Astrocyte (in vitro differentiated cells and primary cell): Measurements from ENCODE around the gene NOLC1. TPM values are rescaled to one million over a fixed set of nuclear protein-coding genes. Genes with fewer than 3 reads are reported as not detected.

Experiments used
- DNase-seq: peaks from one replicate; pipeline ENCODE4 v3.0.0-alpha.2; 2010; ENCODE audit warnings: low read depth
- FAIRE-seq: peaks from 2 replicates; lab custom pipeline; 2011; peaks lifted over from hg19 to GRCh38; lab: Jason Lieb, UNC
- H2AFZ ChIP-seq: 2 replicates; pipeline ENCODE4 v1.6.0; 2012; ENCODE audit warnings: low read depth, low read length, inconsistent platforms
- H3K27ac ChIP-seq: 2 replicates; pipeline ENCODE4 v1.5.1; 2011; ENCODE audit warnings: low read depth, low read length, inconsistent platforms
- H3K27me3 ChIP-seq: 2 replicates; pipeline ENCODE4 v1.6.0; 2011; ENCODE audit warnings: low read length, inconsistent platforms; ENCODE audit not compliant: insufficient read depth
- H3K36me3 ChIP-seq: 2 replicates; pipeline ENCODE4 v1.5.1; 2011; ENCODE audit warnings: low read length, inconsistent platforms; ENCODE audit not compliant: insufficient read depth
- H3K4me1 ChIP-seq: 2 replicates; pipeline ENCODE4 v1.5.1; 2011; ENCODE audit warnings: low read length, inconsistent platforms; ENCODE audit not compliant: insufficient read depth
- H3K4me2 ChIP-seq: 2 replicates; pipeline ENCODE4 v1.6.0; 2012; ENCODE audit warnings: low read length, inconsistent platforms
- H3K4me3 ChIP-seq: 2 replicates; pipeline ENCODE4 v1.5.1; 2011; ENCODE audit warnings: low read depth, mild to moderate bottlenecking, low read length, inconsistent platforms; ENCODE audit not compliant: insufficient read depth
- H3K79me2 ChIP-seq: 2 replicates; pipeline ENCODE4 v1.6.0; 2012; ENCODE audit warnings: mild to moderate bottlenecking, low read length, inconsistent platforms; ENCODE audit not compliant: insufficient read depth
- H3K9ac ChIP-seq: 2 replicates; pipeline ENCODE4 v1.6.0; 2012; ENCODE audit warnings: mild to moderate bottlenecking, low read length, inconsistent platforms
- H3K9me3 ChIP-seq: 2 replicates; pipeline ENCODE4 v1.5.1; 2012; ENCODE audit warnings: low read depth, mild to moderate bottlenecking, low read length, inconsistent platforms; ENCODE audit not compliant: insufficient read depth
- H4K20me1 ChIP-seq: 2 replicates; pipeline ENCODE4 v1.6.0; 2012; ENCODE audit warnings: low read length, inconsistent platforms; ENCODE audit not compliant: insufficient read depth
- H3K27ac Mint-ChIP-seq: one replicate; pipeline ENCODE4 v1.8.0; 2021; ENCODE audit warnings: mild to moderate bottlenecking, mixed read lengths; ENCODE audit not compliant: unreplicated experiment
- H3K27me3 Mint-ChIP-seq: one replicate; pipeline ENCODE4 v1.8.0; 2021; ENCODE audit warnings: low read depth, mixed read lengths; ENCODE audit not compliant: unreplicated experiment
- H3K36me3 Mint-ChIP-seq: one replicate; pipeline ENCODE4 v1.8.0; 2021; ENCODE audit warnings: low read depth, mixed read lengths; ENCODE audit not compliant: unreplicated experiment
- H3K4me1 Mint-ChIP-seq: one replicate; pipeline ENCODE4 v1.8.0; 2021; ENCODE audit warnings: low read depth, mixed read lengths; ENCODE audit not compliant: unreplicated experiment
- H3K4me3 Mint-ChIP-seq: one replicate; pipeline ENCODE4 v1.8.0; 2021; ENCODE audit warnings: mild to moderate bottlenecking, moderate library complexity, mixed read lengths; ENCODE audit not compliant: unreplicated experiment
- H3K9me3 Mint-ChIP-seq: one replicate; pipeline ENCODE4 v1.8.0; 2021; ENCODE audit warnings: mild to moderate bottlenecking, mixed read lengths; ENCODE audit not compliant: unreplicated experiment
- EZH2 ChIP-seq: IDR thresholded peaks from 2 replicates; pipeline ENCODE4 v1.6.1; 2012; ENCODE audit warnings: mild to moderate bottlenecking, low read length, inconsistent platforms; ENCODE audit not compliant: insufficient read depth
- total RNA-seq: library from RNA; stranded (reverse); gene quantifications from 2 replicates; pipeline ENCODE4 v1.2.1, GENCODE V29; 2021
- TF ChIP-seq, protein P1 (sequence below): IDR thresholded peaks from 2 replicates; pipeline ENCODE4 v1.5.1; 2011; ENCODE audit warnings: low read depth, mild to moderate bottlenecking, inconsistent platforms, low read length, moderate library complexity; ENCODE audit not compliant: insufficient read depth

The NOLC1 gene
- total RNA-seq, 1 donor from 2014 or later: 92.9 TPM

DNA sequence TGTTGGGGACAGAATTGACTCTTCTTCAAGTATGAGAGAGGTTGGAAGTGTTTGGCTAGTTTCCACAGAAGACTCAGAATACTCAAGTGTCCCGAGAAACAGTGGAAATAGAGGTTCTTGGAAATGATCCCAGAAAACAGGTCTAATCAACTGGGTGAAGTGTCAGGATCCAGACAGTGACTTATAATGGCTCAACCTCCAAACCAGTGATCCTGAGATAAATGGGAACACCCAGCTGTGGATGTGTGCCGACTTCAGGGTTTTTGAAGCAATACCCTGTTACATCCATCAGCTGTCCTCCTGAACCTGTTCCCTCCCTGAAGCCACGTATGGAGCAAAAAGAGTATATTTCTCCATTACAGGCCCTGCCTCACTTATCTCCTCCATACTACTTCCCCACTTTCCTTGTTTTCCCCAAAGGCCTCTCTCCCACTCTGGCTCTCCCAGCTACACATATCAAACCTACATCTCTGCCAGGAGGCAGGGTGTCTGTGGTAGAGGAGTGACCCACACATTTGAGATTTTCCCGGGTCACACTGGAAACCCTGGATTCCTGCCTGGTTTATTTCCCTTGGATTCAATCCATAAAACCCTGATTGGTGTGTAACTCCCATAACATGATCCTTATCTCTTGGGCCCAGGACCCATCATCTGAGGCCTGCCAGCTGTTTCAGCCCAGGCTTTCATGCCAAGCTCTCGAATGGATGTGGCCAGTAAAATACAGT is 56.3 kb downstream of the NOLC1 start:
- Histone ChIP-seq H3K4me2 (no peak overlapping the region), H4K20me1 (no peaks in the 10 kb centered on the region), H3K4me3 (no peak overlapping the region), H2AFZ (no peak overlapping the region), H3K4me1 (no peaks in the 10 kb centered on the region), H3K27ac (no peak overlapping the region), H3K36me3 (no peaks in the 10 kb centered on the region), H3K9ac (no peak overlapping the region), H3K27me3 (peaks cover 8% of the 10 kb centered on the region), H3K9me3 (peaks cover 10% of the 10 kb centered on the region), H3K79me2 (no peaks in the 10 kb centered on the region)
- Mint-ChIP-seq H3K4me3 (no peak overlapping the region), H3K9me3 (peaks cover 9% of the 10 kb centered on the region), H3K4me1 (no peaks in the 10 kb centered on the region), H3K36me3 (peaks cover 2% of the 10 kb centered on the region), H3K27me3 (peaks cover 8% of the 10 kb centered on the region), H3K27ac (no peak overlapping the region)
- TF ChIP-seq EZH2: no peak
- TF ChIP-seq, protein P1, sequence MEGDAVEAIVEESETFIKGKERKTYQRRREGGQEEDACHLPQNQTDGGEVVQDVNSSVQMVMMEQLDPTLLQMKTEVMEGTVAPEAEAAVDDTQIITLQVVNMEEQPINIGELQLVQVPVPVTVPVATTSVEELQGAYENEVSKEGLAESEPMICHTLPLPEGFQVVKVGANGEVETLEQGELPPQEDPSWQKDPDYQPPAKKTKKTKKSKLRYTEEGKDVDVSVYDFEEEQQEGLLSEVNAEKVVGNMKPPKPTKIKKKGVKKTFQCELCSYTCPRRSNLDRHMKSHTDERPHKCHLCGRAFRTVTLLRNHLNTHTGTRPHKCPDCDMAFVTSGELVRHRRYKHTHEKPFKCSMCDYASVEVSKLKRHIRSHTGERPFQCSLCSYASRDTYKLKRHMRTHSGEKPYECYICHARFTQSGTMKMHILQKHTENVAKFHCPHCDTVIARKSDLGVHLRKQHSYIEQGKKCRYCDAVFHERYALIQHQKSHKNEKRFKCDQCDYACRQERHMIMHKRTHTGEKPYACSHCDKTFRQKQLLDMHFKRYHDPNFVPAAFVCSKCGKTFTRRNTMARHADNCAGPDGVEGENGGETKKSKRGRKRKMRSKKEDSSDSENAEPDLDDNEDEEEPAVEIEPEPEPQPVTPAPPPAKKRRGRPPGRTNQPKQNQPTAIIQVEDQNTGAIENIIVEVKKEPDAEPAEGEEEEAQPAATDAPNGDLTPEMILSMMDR: no peak
- FAIRE-seq (no peak), DNase-seq (peak; percentile 38)

DNA sequence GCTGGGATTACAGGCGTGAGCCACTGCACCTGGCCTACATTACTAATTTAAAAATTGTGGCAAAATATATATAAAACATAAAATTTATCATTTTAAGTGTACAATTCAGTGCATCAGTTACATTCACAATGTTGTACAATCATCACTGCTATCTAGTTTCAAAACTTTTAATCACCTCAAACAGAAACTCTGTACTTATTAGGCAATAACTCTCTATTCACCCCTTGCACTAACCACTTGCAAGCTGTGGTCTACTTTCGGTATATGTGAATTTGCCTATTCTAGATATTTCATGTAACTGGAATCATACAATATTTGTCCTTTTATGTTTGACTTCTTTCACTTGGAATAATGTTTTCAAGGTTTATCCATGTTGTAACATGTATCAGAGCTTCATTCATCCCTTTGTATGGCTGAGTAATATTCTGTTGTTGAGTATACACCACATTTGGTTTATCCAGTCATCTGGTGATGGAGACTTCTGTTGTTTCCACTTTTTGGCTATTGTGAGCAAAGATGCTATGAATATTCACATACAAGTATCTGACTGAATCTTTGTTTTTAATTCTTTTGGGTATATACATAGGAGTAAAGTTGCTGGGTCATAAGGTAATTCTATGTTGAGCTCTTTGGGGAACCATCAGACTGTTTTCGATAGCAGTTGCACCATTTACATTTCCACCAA is 59.6 kb downstream of the NOLC1 start:
- DNase-seq (no peak), FAIRE-seq (no peak)
- Histone ChIP-seq H3K4me3 (no peak overlapping the region), H3K9me3 (no peaks in the 10 kb centered on the region), H3K4me1 (no peaks in the 10 kb centered on the region), H3K27me3 (peaks cover 5% of the 10 kb centered on the region), H3K79me2 (no peaks in the 10 kb centered on the region), H2AFZ (no peak overlapping the region), H3K36me3 (no peaks in the 10 kb centered on the region), H4K20me1 (no peaks in the 10 kb centered on the region), H3K27ac (no peak overlapping the region), H3K4me2 (no peak overlapping the region), H3K9ac (no peak overlapping the region)
- H3K4me1 Mint-ChIP-seq: no peaks in the 10 kb centered on the region
- no peaks in the 10 kb centered on the region for H3K36me3 Mint-ChIP-seq
- H3K27me3 Mint-ChIP-seq: peaks cover 6% of the 10 kb centered on the region
- no peak overlapping the region for H3K4me3 Mint-ChIP-seq
- TF ChIP-seq EZH2: no peak
- TF ChIP-seq, protein P1: no peak
- H3K27ac Mint-ChIP-seq: no peak overlapping the region
- H3K9me3 Mint-ChIP-seq: no peaks in the 10 kb centered on the region

Other genes with a start within 250 kb of the NOLC1 start
- 20.0 and 22.6 TPM in 2 replicates for gene ARMH3, start 96.2 kb upstream of the NOLC1 start, total RNA-seq
- gene HPS6, start 87.0 kb upstream of the NOLC1 start, total RNA-seq: 23.0 and 24.4 TPM in 2 replicates
- gene LDB1, start 32.0 kb upstream of the NOLC1 start, total RNA-seq: 126 and 134 TPM in 2 replicates
- 54.1 and 56.9 TPM in 2 replicates for gene PPRC1, start 19.3 kb upstream of the NOLC1 start, total RNA-seq
- 0.48 and 0.62 TPM in 2 replicates for gene ELOVL3, start 73.9 kb downstream of the NOLC1 start, total RNA-seq
- gene PITX3, start 89.1 kb downstream of the NOLC1 start, total RNA-seq: 1.6 and 1.7 TPM in 2 replicates
- gene GBF1, start 93.1 kb downstream of the NOLC1 start, total RNA-seq: 72.8 and 75.2 TPM in 2 replicates
- gene NFKB2, start 243.3 kb downstream of the NOLC1 start, total RNA-seq: 35.7 and 39.9 TPM in 2 replicates